GM23338 (cell line): ENCODE data around the gene UCK1. TPM values are rescaled to one million over a fixed set of nuclear protein-coding genes. Genes with fewer than 3 reads are reported as not detected.

Source experiments
- ATAC-seq: fragments of 200-7000 bp; cut with Tn5 transposase; 3 replicates; pipeline ENCODE4 v1.9.1; 2020
- DNase-seq: peaks from one replicate; pipeline ENCODE4 v3.0.0-alpha.2; 2015; ENCODE audit warnings: low spot score
- H2AFZ ChIP-seq: fragments of 200-600 bp; sonication (generic); 2 replicates; pipeline ENCODE4 v1.8.0; 2016; ENCODE audit warnings: antibody characterized with exemption, mild to moderate bottlenecking, moderate library complexity
- H3F3A ChIP-seq: fragments of 200-600 bp; sonication (generic); replicated peaks from 2 replicates; pipeline ENCODE4 v1.8.0; 2017; ENCODE audit warnings: antibody characterized with exemption, mixed run types, low read depth
- H3K27ac ChIP-seq: fragments of 200-600 bp; sonication (generic); 2 replicates; pipeline ENCODE4 v1.6.1; 2016; ENCODE audit warnings: low read depth
- H3K27me3 ChIP-seq: fragments of 200-600 bp; sonication (generic); 2 replicates; pipeline ENCODE4 v1.8.0; 2016; ENCODE audit warnings: mild to moderate bottlenecking, mixed run types, moderate library complexity; ENCODE audit not compliant: insufficient read depth
- H3K36me3 ChIP-seq: fragments of 200-600 bp; sonication (generic); 2 replicates; pipeline ENCODE4 v1.8.0; 2016; ENCODE audit warnings: mild to moderate bottlenecking; ENCODE audit not compliant: insufficient read depth
- H3K4me1 ChIP-seq: fragments of 200-600 bp; sonication (generic); 2 replicates; pipeline ENCODE4 v1.8.0; 2016; ENCODE audit warnings: mild to moderate bottlenecking, moderate library complexity; ENCODE audit not compliant: insufficient read depth
- H3K4me2 ChIP-seq: fragments of 200-600 bp; sonication (generic); 2 replicates; pipeline ENCODE4 v1.7.1; 2017; ENCODE audit warnings: mixed run types
- H3K4me3 ChIP-seq: fragments of 200-600 bp; sonication (generic); 2 replicates; pipeline ENCODE4 v1.6.1; 2016; ENCODE audit warnings: mixed run types
- H3K79me2 ChIP-seq: fragments of 200-600 bp; sonication (generic); replicated peaks from 2 replicates; pipeline ENCODE4 v1.8.0; 2017; ENCODE audit warnings: mild to moderate bottlenecking; ENCODE audit not compliant: insufficient read depth
- H3K9me2 ChIP-seq: fragments of 200-600 bp; sonication (generic); 2 replicates; pipeline ENCODE4 v1.8.0; 2017; ENCODE audit not compliant: insufficient read depth
- H4K20me1 ChIP-seq: fragments of 200-600 bp; sonication (generic); replicated peaks from 2 replicates; pipeline ENCODE4 v1.8.0; 2017; ENCODE audit warnings: mild to moderate bottlenecking; ENCODE audit not compliant: insufficient read depth
- H3K27ac Mint-ChIP-seq: 2 replicates; pipeline ENCODE4 v1.8.0; 2020; ENCODE audit warnings: inconsistent platforms, mild to moderate bottlenecking, moderate library complexity, mixed read lengths
- H3K27me3 Mint-ChIP-seq: 3 replicates; pipeline ENCODE4 v1.8.0; 2022; ENCODE audit warnings: low read depth, mild to moderate bottlenecking, moderate library complexity, mixed read lengths, inconsistent platforms; ENCODE audit not compliant: insufficient read depth, poor library complexity
- H3K36me3 Mint-ChIP-seq: 3 replicates; pipeline ENCODE4 v1.8.0; 2021; ENCODE audit warnings: low read depth, mild to moderate bottlenecking, inconsistent platforms, moderate library complexity, mixed read lengths
- H3K4me1 Mint-ChIP-seq: 3 replicates; pipeline ENCODE4 v1.8.0; 2020; ENCODE audit warnings: mild to moderate bottlenecking, inconsistent platforms, mixed read lengths
- H3K4me3 Mint-ChIP-seq: 3 replicates; pipeline ENCODE4 v1.8.0; 2021; ENCODE audit warnings: moderate library complexity, mild to moderate bottlenecking, inconsistent platforms, mixed read lengths
- H3K9me3 Mint-ChIP-seq: 3 replicates; pipeline ENCODE4 v1.8.0; 2020; ENCODE audit warnings: moderate library complexity, mild to moderate bottlenecking, inconsistent platforms, mixed read lengths
- CREB1 ChIP-seq: fragments of 250-450 bp; sonication (Bioruptor Pico); IDR thresholded peaks from 2 replicates; pipeline ENCODE4 v1.5.0; 2020; ENCODE audit warnings: low read depth, mild to moderate bottlenecking, moderate library complexity
- ETS1 ChIP-seq: IDR thresholded peaks from 2 replicates; pipeline ENCODE4 v1.6.1; 2016; ENCODE audit warnings: antibody characterized with exemption
- EZH2 ChIP-seq: fragments of 200-600 bp; sonication (generic); IDR thresholded peaks from one replicate; pipeline ENCODE4 v1.8.0; 2017; ENCODE audit warnings: antibody characterized with exemption, mild to moderate bottlenecking, low read depth; ENCODE audit not compliant: unreplicated experiment
- EZH2phosphoT487 ChIP-seq: fragments of 200-600 bp; sonication (generic); IDR thresholded peaks from one replicate; pipeline ENCODE4 v1.8.1; 2018; ENCODE audit warnings: antibody characterized with exemption; ENCODE audit not compliant: unreplicated experiment
- JUNB ChIP-seq: IDR thresholded peaks from one replicate; pipeline ENCODE4 v1.6.1; 2016; ENCODE audit warnings: antibody characterized with exemption; ENCODE audit not compliant: unreplicated experiment
- NANOG ChIP-seq: IDR thresholded peaks from 2 replicates; pipeline ENCODE4 v1.6.1; 2016; ENCODE audit warnings: antibody characterized with exemption, borderline replicate concordance
- POLR2AphosphoS5 ChIP-seq: IDR thresholded peaks from 2 replicates; pipeline ENCODE4 v1.6.1; 2016; ENCODE audit warnings: antibody characterized with exemption, low read depth
- ZNF114 ChIP-seq: fragments of 250-450 bp; sonication (Bioruptor Pico); IDR thresholded peaks from 2 replicates; pipeline ENCODE4 v1.5.0; 2020; ENCODE audit warnings: mild to moderate bottlenecking, moderate library complexity
- ZNF331 ChIP-seq: fragments of 250-450 bp; sonication (Bioruptor Pico); IDR thresholded peaks from 2 replicates; pipeline ENCODE4 v1.5.0; 2020; ENCODE audit warnings: low read depth, mild to moderate bottlenecking, moderate library complexity
- ZNF462 ChIP-seq: fragments of 250-450 bp; sonication (Bioruptor Pico); IDR thresholded peaks from 2 replicates; pipeline ENCODE4 v1.5.0; 2020; ENCODE audit warnings: mild to moderate bottlenecking, moderate library complexity
- polyA plus RNA-seq: library from polyadenylated mRNA; unstranded; fragments of >200 nt; fragmentation: Nextera tagmentation; extraction: Ambion mirVana; gene quantifications from 2 replicates; pipeline ENCODE4 v1.2.1, GENCODE V29; 2016
- total RNA-seq: library from RNA; depleted of rRNA; stranded (reverse); fragments of >200 nt; shearing (Covaris generic); gene quantifications from 2 replicates; pipeline ENCODE4 v1.2.3, GENCODE V29; 2014
- TF ChIP-seq, protein P1 (sequence below), 2 experiments: fragments of 200-600 bp in 1 of 2; sonication (generic) in 1 of 2; conservative IDR thresholded peaks; 2 replicates each; pipeline versions ENCODE4 v1.5.1 to v1.6.1; 2016 to 2017; ENCODE audit warnings: antibody characterized with exemption in 2 of 2, low read depth in 2 of 2, mild to moderate bottlenecking in 2 of 2, moderate library complexity in 1 of 2

The UCK1 gene
- total and polyA plus RNA-seq, 2 experiments from 2014 or later = 23.4 to 35.9 TPM

- H3F3A ChIP-seq = 0 out of 2 replicates have a peak, but pooled peaks cover 9% of the 10 kb centered on the region
- TF ChIP-seq ZNF331 (CRISPR knock-in tag) (no peak), POLR2AphosphoS5 (no peak), ETS1 (no peak), EZH2phosphoT487 (no peak), EZH2 (no peak), CREB1 (CRISPR knock-in tag) (no peak), ZNF114 (CRISPR knock-in tag) (no peak)
- H3K79me2 ChIP-seq = no peaks in the 10 kb centered on the region
- peaks cover 14% of the 10 kb centered on the region; the same call in 1 of the 2 replicates for H3K36me3 ChIP-seq
- no peaks in the 10 kb centered on the region; the same call in 1 of the 2 replicates for H4K20me1 ChIP-seq
- no peak overlapping the region for H3K4me3 Mint-ChIP-seq
- no peak overlapping the region for H3K27ac ChIP-seq
- H3K27me3 Mint-ChIP-seq = peaks cover 21% of the 10 kb centered on the region
- H3K4me2 ChIP-seq = no peak overlapping the region
- H3K27ac Mint-ChIP-seq = no peak overlapping the region
- no peaks in the 10 kb centered on the region for H3K9me2 ChIP-seq
- no peaks in the 10 kb centered on the region for H3K27me3 ChIP-seq
- H3K9me3 Mint-ChIP-seq = no peaks in the 10 kb centered on the region
- ATAC-seq (no peak; the same call in 2 of the 3 replicates), DNase-seq (no peak)
- no peak overlapping the region for H2AFZ ChIP-seq
- H3K36me3 Mint-ChIP-seq = peaks cover 72% of the 10 kb centered on the region
- H3K4me3 ChIP-seq = no peak overlapping the region
- no peaks in the 10 kb centered on the region for H3K4me1 ChIP-seq
- H3K4me1 Mint-ChIP-seq = no peaks in the 10 kb centered on the region
Measured at GRCh38 chr9:131523451-131524435, 7.3 kb downstream of the UCK1 start.

- no peak overlapping the region for H3K4me3 ChIP-seq
- H3K36me3 ChIP-seq = peaks cover 14% of the 10 kb centered on the region; the same call in 1 of the 2 replicates
- no peak overlapping the region for H3K4me3 Mint-ChIP-seq
- H3K27ac ChIP-seq = no peak overlapping the region
- no peaks in the 10 kb centered on the region for H3K4me1 Mint-ChIP-seq
- H4K20me1 ChIP-seq = no peaks in the 10 kb centered on the region; the same call in 1 of the 2 replicates
- H3F3A ChIP-seq = 0 out of 2 replicates have a peak, but pooled peaks cover 9% of the 10 kb centered on the region
- peaks cover 17% of the 10 kb centered on the region for H3K27me3 Mint-ChIP-seq
- no peak for ATAC-seq
- no peak overlapping the region for H3K4me2 ChIP-seq
- H3K27me3 ChIP-seq = no peaks in the 10 kb centered on the region
- no peaks in the 10 kb centered on the region for H3K4me1 ChIP-seq
- DNase-seq = no peak
- H3K9me2 ChIP-seq = no peaks in the 10 kb centered on the region
- no peaks in the 10 kb centered on the region for H3K9me3 Mint-ChIP-seq
- H3K27ac Mint-ChIP-seq = no peak overlapping the region
- no peaks in the 10 kb centered on the region for H3K79me2 ChIP-seq
- H3K36me3 Mint-ChIP-seq = peaks cover 72% of the 10 kb centered on the region
- H2AFZ ChIP-seq = no peak overlapping the region
- TF ChIP-seq ZNF462 (CRISPR knock-in tag) = no peak
- no peak for TF ChIP-seq JUNB
- TF ChIP-seq ZNF331 (CRISPR knock-in tag) = no peak
- no peak for TF ChIP-seq ZNF114 (CRISPR knock-in tag)
- TF ChIP-seq EZH2phosphoT487 = no peak
- TF ChIP-seq NANOG = no peak
- TF ChIP-seq, protein P1, sequence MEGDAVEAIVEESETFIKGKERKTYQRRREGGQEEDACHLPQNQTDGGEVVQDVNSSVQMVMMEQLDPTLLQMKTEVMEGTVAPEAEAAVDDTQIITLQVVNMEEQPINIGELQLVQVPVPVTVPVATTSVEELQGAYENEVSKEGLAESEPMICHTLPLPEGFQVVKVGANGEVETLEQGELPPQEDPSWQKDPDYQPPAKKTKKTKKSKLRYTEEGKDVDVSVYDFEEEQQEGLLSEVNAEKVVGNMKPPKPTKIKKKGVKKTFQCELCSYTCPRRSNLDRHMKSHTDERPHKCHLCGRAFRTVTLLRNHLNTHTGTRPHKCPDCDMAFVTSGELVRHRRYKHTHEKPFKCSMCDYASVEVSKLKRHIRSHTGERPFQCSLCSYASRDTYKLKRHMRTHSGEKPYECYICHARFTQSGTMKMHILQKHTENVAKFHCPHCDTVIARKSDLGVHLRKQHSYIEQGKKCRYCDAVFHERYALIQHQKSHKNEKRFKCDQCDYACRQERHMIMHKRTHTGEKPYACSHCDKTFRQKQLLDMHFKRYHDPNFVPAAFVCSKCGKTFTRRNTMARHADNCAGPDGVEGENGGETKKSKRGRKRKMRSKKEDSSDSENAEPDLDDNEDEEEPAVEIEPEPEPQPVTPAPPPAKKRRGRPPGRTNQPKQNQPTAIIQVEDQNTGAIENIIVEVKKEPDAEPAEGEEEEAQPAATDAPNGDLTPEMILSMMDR (conservative IDR thresholded peaks at IDR 0.05; ENCODE audit: low read depth in 2 of 2) = no peak
- TF ChIP-seq CREB1 (CRISPR knock-in tag) = no peak
Measured at GRCh38 chr9:131523086-131523388, 8.0 kb downstream of the UCK1 start.
